ENCODE results near the gene FUT6.
"Not testable (repeated sequence)": the region's sequence is repeated elsewhere in the genome, so short reads cannot be mapped to it uniquely, and the experiment has no call there.

The FUT6 gene

DNA sequence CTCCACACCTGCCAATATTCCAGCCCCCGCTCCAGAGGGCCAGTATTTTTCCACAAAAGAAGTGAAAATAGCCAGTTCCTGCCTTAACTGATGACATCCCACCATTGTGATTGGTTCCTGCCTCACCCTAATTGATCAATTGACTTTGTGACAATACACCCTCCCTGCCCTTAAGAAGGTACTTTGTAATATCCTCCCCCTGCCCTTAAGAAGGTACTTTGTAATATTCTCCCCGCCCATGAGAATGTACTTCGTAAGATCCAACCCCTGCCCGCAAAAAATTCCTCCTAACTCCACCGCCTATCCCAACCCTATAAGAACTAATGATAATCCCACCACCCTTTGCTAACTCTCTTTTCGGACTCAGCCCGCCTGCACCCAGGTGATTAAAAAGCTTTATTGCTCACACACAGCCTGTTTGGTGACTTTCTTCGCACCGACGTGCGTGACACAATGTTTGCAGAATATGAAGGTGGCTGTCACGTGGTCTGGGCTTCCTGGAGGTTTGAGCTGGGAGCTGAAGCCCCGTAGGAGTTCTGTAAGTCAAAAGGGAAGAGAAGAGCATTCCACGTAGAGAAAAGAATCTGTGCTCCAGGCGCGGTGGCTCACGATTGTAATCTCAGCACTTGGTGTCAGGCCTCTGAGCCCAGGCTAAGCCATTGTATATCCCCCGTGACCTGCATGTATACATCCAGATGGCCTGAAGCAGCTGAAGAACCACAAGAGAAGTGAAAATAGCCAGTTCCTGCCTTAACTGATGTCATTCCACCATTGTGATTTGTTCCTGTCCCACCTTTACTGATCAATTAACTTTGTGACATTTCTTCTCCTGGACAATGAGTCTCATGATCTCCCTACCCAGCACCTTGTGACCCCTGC is 17.9 kb upstream of the FUT6 start:
- TF ChIP-seq EZH2 (IDR thresholded peaks at IDR 0.05; ENCODE audit: borderline replicate concordance, low read length), result no peak
- TF ChIP-seq, protein P1, sequence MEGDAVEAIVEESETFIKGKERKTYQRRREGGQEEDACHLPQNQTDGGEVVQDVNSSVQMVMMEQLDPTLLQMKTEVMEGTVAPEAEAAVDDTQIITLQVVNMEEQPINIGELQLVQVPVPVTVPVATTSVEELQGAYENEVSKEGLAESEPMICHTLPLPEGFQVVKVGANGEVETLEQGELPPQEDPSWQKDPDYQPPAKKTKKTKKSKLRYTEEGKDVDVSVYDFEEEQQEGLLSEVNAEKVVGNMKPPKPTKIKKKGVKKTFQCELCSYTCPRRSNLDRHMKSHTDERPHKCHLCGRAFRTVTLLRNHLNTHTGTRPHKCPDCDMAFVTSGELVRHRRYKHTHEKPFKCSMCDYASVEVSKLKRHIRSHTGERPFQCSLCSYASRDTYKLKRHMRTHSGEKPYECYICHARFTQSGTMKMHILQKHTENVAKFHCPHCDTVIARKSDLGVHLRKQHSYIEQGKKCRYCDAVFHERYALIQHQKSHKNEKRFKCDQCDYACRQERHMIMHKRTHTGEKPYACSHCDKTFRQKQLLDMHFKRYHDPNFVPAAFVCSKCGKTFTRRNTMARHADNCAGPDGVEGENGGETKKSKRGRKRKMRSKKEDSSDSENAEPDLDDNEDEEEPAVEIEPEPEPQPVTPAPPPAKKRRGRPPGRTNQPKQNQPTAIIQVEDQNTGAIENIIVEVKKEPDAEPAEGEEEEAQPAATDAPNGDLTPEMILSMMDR (IDR thresholded peaks at IDR 0.05; ENCODE audit: low read length), result no peak
- H3F3A ChIP-seq (ENCODE audit: insufficient read depth, low read length), result no peaks in the 10 kb centered on the region
- no peaks in the 10 kb centered on the region for H3K79me2 ChIP-seq (ENCODE audit: insufficient read depth, low read length)
- H3K9me3 ChIP-seq (ENCODE audit: low read length), result no peaks in the 10 kb centered on the region
- H3K36me3 ChIP-seq (ENCODE audit: insufficient read depth, low read length), result no peaks in the 10 kb centered on the region
- H3K4me3 ChIP-seq (ENCODE audit: low read depth, low read length, poor library complexity, severe bottlenecking), result no peak overlapping the region
- peaks cover 5% of the 10 kb centered on the region; the same call in 1 of the 2 replicates for H3K27me3 ChIP-seq (ENCODE audit: insufficient read depth, low read length)
- H4K20me1 ChIP-seq (ENCODE audit: insufficient read depth, low read length), result no peaks in the 10 kb centered on the region
- no peak overlapping the region for H3K9ac ChIP-seq (ENCODE audit: low read length)
- H3K4me2 ChIP-seq (ENCODE audit: low read length), result no peak overlapping the region
- H3K4me1 ChIP-seq (ENCODE audit: insufficient read depth, low read length, severe bottlenecking), result no peaks in the 10 kb centered on the region
- no peaks in the 10 kb centered on the region for H3K9me2 ChIP-seq (ENCODE audit: low read depth, low read length)
- H3K27ac ChIP-seq (ENCODE audit: low read depth, low read length, poor library complexity, severe bottlenecking), result no peak overlapping the region
- no peak overlapping the region for H2AFZ ChIP-seq (ENCODE audit: low read length)

DNA sequence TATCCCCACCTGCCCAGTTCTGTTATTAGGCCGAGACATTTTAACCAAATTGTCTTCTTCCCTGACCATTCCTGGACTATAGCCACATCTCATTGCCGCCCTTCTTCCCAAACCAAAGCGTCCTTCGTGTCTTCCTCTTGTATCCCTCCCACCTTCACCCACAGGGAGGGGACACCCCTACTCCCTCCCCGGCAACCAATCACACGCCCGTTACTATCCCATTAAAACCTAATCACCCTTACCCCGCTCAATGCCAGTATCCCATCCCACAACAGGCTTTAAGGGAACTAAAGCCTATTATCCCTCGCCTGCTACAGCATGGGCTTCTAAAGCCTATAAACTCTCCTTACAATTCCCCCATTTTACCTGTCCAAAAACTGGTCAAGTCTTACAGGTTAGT is 15.6 kb upstream of the FUT6 start:
- not testable (repeated sequence) for H4K20me1 ChIP-seq (ENCODE audit: insufficient read depth, low read length); H3K27ac ChIP-seq (ENCODE audit: low read depth, low read length, poor library complexity, severe bottlenecking)

DNA sequence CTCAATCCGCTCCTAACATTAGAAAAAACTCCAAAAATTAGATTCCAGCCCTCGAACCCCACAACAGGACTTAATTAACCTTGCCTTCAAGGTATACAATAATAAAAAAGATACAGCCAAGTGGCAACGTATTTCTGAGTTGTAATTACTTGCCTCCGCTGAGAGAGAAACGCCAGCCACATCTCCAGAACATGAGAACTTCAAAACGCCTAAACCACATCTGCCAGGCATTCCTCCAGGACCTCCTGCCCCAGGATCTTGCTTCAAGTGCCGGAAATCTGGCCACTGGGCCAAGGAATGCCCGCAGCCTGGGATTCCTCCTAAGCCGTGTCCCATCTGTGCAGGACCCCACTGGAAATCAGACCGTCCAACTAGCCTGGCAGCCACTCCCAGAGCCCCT is 14.6 kb upstream of the FUT6 start:
- not testable (repeated sequence) for H3K9ac ChIP-seq (ENCODE audit: low read length); H3K36me3 ChIP-seq (ENCODE audit: insufficient read depth, low read length); H2AFZ ChIP-seq (ENCODE audit: low read length); H3K79me2 ChIP-seq (ENCODE audit: insufficient read depth, low read length); H3K4me2 ChIP-seq (ENCODE audit: low read length); H3K4me1 ChIP-seq (ENCODE audit: insufficient read depth, low read length, severe bottlenecking); H3K4me3 ChIP-seq (ENCODE audit: low read depth, low read length, poor library complexity, severe bottlenecking); H3F3A ChIP-seq (ENCODE audit: insufficient read depth, low read length); H3K9me2 ChIP-seq (ENCODE audit: low read depth, low read length); H3K27me3 ChIP-seq (ENCODE audit: insufficient read depth, low read length); H3K9me3 ChIP-seq (ENCODE audit: low read length); H3K27ac ChIP-seq (ENCODE audit: low read depth, low read length, poor library complexity, severe bottlenecking); H4K20me1 ChIP-seq (ENCODE audit: insufficient read depth, low read length)

More for the DNA sequence above, 15.6 kb upstream of the FUT6 start:
- H3K79me2 ChIP-seq (ENCODE audit: insufficient read depth, low read length); H3K4me1 ChIP-seq (ENCODE audit: insufficient read depth, low read length, severe bottlenecking); H3K4me3 ChIP-seq (ENCODE audit: low read depth, low read length, poor library complexity, severe bottlenecking); H3K9ac ChIP-seq (ENCODE audit: low read length); H3F3A ChIP-seq (ENCODE audit: insufficient read depth, low read length); H3K36me3 ChIP-seq (ENCODE audit: insufficient read depth, low read length); H3K9me2 ChIP-seq (ENCODE audit: low read depth, low read length); H3K9me3 ChIP-seq (ENCODE audit: low read length); H3K27me3 ChIP-seq (ENCODE audit: insufficient read depth, low read length); H3K4me2 ChIP-seq (ENCODE audit: low read length); H2AFZ ChIP-seq (ENCODE audit: low read length): not testable (repeated sequence)

DNA sequence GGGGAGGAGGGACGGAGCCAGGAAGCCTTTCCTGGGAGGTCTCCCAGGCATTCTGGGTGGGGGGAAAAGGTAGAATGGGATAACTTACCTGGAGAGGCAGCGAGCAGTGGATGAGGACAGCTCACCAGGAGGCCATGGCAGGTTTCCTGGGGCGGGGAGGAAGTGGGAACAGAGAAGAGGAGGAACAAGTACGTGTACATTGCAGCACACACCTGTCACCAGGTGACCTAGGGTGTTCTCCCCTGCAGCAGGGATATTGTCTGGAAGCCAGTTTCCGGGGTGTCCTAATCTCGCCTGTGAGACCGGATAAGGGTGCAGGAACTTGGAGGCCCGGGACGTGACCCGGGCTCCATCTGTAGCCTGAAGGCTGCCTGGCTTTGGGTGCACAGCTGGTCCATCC is 11.8 kb upstream of the FUT6 start, which contains the start of gene FUT3:
Gene FUT3, minus strand, starts transcription at position 148 of the 400 bp plus-strand sequence.
- TF ChIP-seq, protein P1 (IDR thresholded peaks at IDR 0.05; ENCODE audit: low read length), result no peak
- TF ChIP-seq EZH2 (IDR thresholded peaks at IDR 0.05; ENCODE audit: borderline replicate concordance, low read length), result no peak
- no peak within 1 kb of the TSS for H3K4me2 ChIP-seq (ENCODE audit: low read length)
- H3K9me3 ChIP-seq (ENCODE audit: low read length), result no peaks in the 10 kb centered on the region
- H3K4me1 ChIP-seq (ENCODE audit: insufficient read depth, low read length, severe bottlenecking), result no peaks in the 10 kb centered on the region
- no peaks in the 10 kb centered on the region for H3F3A ChIP-seq (ENCODE audit: insufficient read depth, low read length)
- no peak within 1 kb of the TSS for H3K27ac ChIP-seq (ENCODE audit: low read depth, low read length, poor library complexity, severe bottlenecking)
- no peaks in the 10 kb centered on the region for H4K20me1 ChIP-seq (ENCODE audit: insufficient read depth, low read length)
- no peak within 1 kb of the TSS for H3K9ac ChIP-seq (ENCODE audit: low read length)
- peaks cover 2% of the 10 kb centered on the region; the same call in 1 of the 2 replicates for H3K27me3 ChIP-seq (ENCODE audit: insufficient read depth, low read length)
- H3K4me3 ChIP-seq (ENCODE audit: low read depth, low read length, poor library complexity, severe bottlenecking), result no peak within 1 kb of the TSS
- no peak within 1 kb of the TSS for H2AFZ ChIP-seq (ENCODE audit: low read length)
- H3K79me2 ChIP-seq (ENCODE audit: insufficient read depth, low read length), result no peaks in the 10 kb centered on the region
- no peaks in the 10 kb centered on the region for H3K36me3 ChIP-seq (ENCODE audit: insufficient read depth, low read length)
- no peaks in the 10 kb centered on the region for H3K9me2 ChIP-seq (ENCODE audit: low read depth, low read length)
